Measurements from ENCODE around the gene PNMA8B. TPM values are rescaled to one million over a fixed set of nuclear protein-coding genes. Genes with fewer than 3 reads are reported as not detected.

Gene PNMA8B
- total RNA-seq, 1 donor from 2014 or later: 0.09 TPM

- Mint-ChIP-seq H3K4me3 (no peak overlapping the region), H3K27me3 (ENCODE audit: insufficient read depth, low read depth) (peaks cover 8% of the 10 kb centered on the region), H3K9me3 (peaks cover 2% of the 10 kb centered on the region), H3K4me1 (peaks cover 8% of the 10 kb centered on the region), H3K27ac (no peak overlapping the region), H3K36me3 (peaks cover 3% of the 10 kb centered on the region)
- no peak overlapping the region for H2AFZ ChIP-seq (replicated peaks)
- TF ChIP-seq CTCF (IDR thresholded peaks at IDR 0.05): no peak
- no peak for TF ChIP-seq EZH2 (IDR thresholded peaks at IDR 0.05)
- H3K4me1 ChIP-seq: no peaks in the 10 kb centered on the region
- H3K27me3 ChIP-seq: no peaks in the 10 kb centered on the region
- H3K9me3 ChIP-seq (ENCODE audit: low read depth): no peaks in the 10 kb centered on the region
- no peak overlapping the region for H3K4me2 ChIP-seq
- no peaks in the 10 kb centered on the region for H3K79me2 ChIP-seq (ENCODE audit: low read depth)
- H3K27ac ChIP-seq: no peak overlapping the region
- no peaks in the 10 kb centered on the region for H3F3A ChIP-seq (ENCODE audit: low read depth)
- no peak overlapping the region for H3K4me3 ChIP-seq
- no peak overlapping the region for H3K9ac ChIP-seq
- DNase-seq (ENCODE audit: low spot score): no peak
- H4K20me1 ChIP-seq (ENCODE audit: low read depth): no peaks in the 10 kb centered on the region
- H3K36me3 ChIP-seq: no peaks in the 10 kb centered on the region
Observed at GRCh38 chr19:46460055-46460454, 35.6 kb downstream of the PNMA8B start.

- Histone ChIP-seq H3K36me3 (no peaks in the 10 kb centered on the region), H3K4me3 (no peak overlapping the region), H3K27ac (no peak overlapping the region), H3K27me3 (no peaks in the 10 kb centered on the region), H3F3A (ENCODE audit: low read depth) (no peaks in the 10 kb centered on the region), H3K9ac (no peak overlapping the region), H3K79me2 (ENCODE audit: low read depth) (no peaks in the 10 kb centered on the region), H3K4me2 (no peak overlapping the region), H3K4me1 (no peaks in the 10 kb centered on the region), H4K20me1 (ENCODE audit: low read depth) (no peaks in the 10 kb centered on the region), H3K9me3 (ENCODE audit: low read depth) (no peaks in the 10 kb centered on the region), H2AFZ (replicated peaks) (no peak overlapping the region)
- Mint-ChIP-seq H3K27ac (no peak overlapping the region), H3K36me3 (no peaks in the 10 kb centered on the region), H3K9me3 (no peaks in the 10 kb centered on the region), H3K4me1 (peaks cover 5% of the 10 kb centered on the region), H3K27me3 (ENCODE audit: insufficient read depth, low read depth) (peaks cover 2% of the 10 kb centered on the region), H3K4me3 (no peak overlapping the region)
- TF ChIP-seq CTCF (IDR thresholded peaks at IDR 0.05) (no peak), EZH2 (IDR thresholded peaks at IDR 0.05) (no peak), EZH2phosphoT487 (IDR thresholded peaks at IDR 0.05) (no peak)
- DNase-seq (ENCODE audit: low spot score): no peak
Observed at GRCh38 chr19:46456930-46457329, 38.7 kb downstream of the PNMA8B start.

GRCh38 chr19:46454244-46454643 is 41.4 kb downstream of the PNMA8B start:
- peak overlapping the region; percentile 33 for H3K4me3 Mint-ChIP-seq
- no peak for DNase-seq (ENCODE audit: low spot score)
- H2AFZ ChIP-seq (replicated peaks): no peak overlapping the region

More at GRCh38 chr19:46454244-46454643, 41.4 kb downstream of the PNMA8B start:
- no peaks in the 10 kb centered on the region for H3K4me1 ChIP-seq
- no peak overlapping the region for H3K4me2 ChIP-seq
- TF ChIP-seq CTCF (IDR thresholded peaks at IDR 0.05) (no peak), EZH2 (IDR thresholded peaks at IDR 0.05) (no peak), EZH2phosphoT487 (IDR thresholded peaks at IDR 0.05) (no peak)
- H3K9me3 ChIP-seq (ENCODE audit: low read depth): no peaks in the 10 kb centered on the region
- H3K27me3 ChIP-seq: no peaks in the 10 kb centered on the region
- peaks cover 5% of the 10 kb centered on the region for H3K36me3 Mint-ChIP-seq
- H3K27ac Mint-ChIP-seq: no peak overlapping the region
- H3K4me3 ChIP-seq: no peak overlapping the region
- peaks cover 6% of the 10 kb centered on the region for H3K9me3 Mint-ChIP-seq
- H3K9ac ChIP-seq: no peak overlapping the region
- no peaks in the 10 kb centered on the region for H3K4me1 Mint-ChIP-seq
- H3F3A ChIP-seq (ENCODE audit: low read depth): no peaks in the 10 kb centered on the region
- no peaks in the 10 kb centered on the region for H3K79me2 ChIP-seq (ENCODE audit: low read depth)
- no peaks in the 10 kb centered on the region for H3K36me3 ChIP-seq
- peaks cover 7% of the 10 kb centered on the region for H3K27me3 Mint-ChIP-seq (ENCODE audit: insufficient read depth, low read depth)
- no peaks in the 10 kb centered on the region for H4K20me1 ChIP-seq (ENCODE audit: low read depth)
- H3K27ac ChIP-seq: no peak overlapping the region
